Activated CD4-positive, alpha-beta T cell treated with anti-CD3 and anti-CD28 coated beads, Interleukin-2, Interleukin-4, amounts not matched to agents 100 ng/mL and 50 ng/mL, durations not matched to agents 16 hours and 8 hours (primary cell): ENCODE data around the gene NFKBIE.
A peak's percentile ranks its signal among the peaks of the same experiment; 100 is the strongest.

Experiments used
- DNase-seq: peaks from one replicate; pipeline ENCODE4 v3.0.0-alpha.2; 2020; ENCODE audit warnings: low spot score

The NFKBIE gene

GRCh38 chr6:44225579-44226325 is 39.6 kb downstream of the NFKBIE start:
- DNase-seq: no peak

- no peak for DNase-seq
These were observed 40.4 kb downstream of the NFKBIE start for GRCh38 chr6:44224965-44225305.

GRCh38 chr6:44224029-44224964 is 41.1 kb downstream of the NFKBIE start:
- peak; percentile 30 for DNase-seq

- peak; percentile 85 for DNase-seq
These were observed 41.9 kb downstream of the NFKBIE start, which contains the start of gene SLC29A1 for GRCh38 chr6:44223319-44224028. SLC29A1 (plus strand) TSS chr6:44223595; CDS start chr6:44227314, 3,719 bp downstream.

GRCh38 chr6:44222486-44223318 is 42.6 kb downstream of the NFKBIE start:
- DNase-seq: no peak

- DNase-seq: no peak
These were observed 43.4 kb downstream of the NFKBIE start for GRCh38 chr6:44221961-44222335.

GRCh38 chr6:44221291-44221960 is 43.9 kb downstream of the NFKBIE start:
- DNase-seq: peak; percentile 79

- no peak for DNase-seq
These were observed 44.4 kb downstream of the NFKBIE start for GRCh38 chr6:44220913-44221290.

GRCh38 chr6:44219815-44220784 is 45.3 kb downstream of the NFKBIE start:
- no peak for DNase-seq

GRCh38 chr6:44219053-44219814 is 46.1 kb downstream of the NFKBIE start:
- DNase-seq: no peak

GRCh38 chr6:44217332-44218143 is 47.8 kb downstream of the NFKBIE start:
- no peak for DNase-seq

GRCh38 chr6:44216677-44217331 is 48.5 kb downstream of the NFKBIE start, which contains the start of gene MYMX:
MYMX (plus strand) TSS chr6:44216926; CDS start chr6:44217472, 546 bp downstream.
- no peak for DNase-seq

GRCh38 chr6:44214307-44214706 is 51.0 kb downstream of the NFKBIE start:
- no peak for DNase-seq

- no peak for DNase-seq
These were observed 54.1 kb downstream of the NFKBIE start for GRCh38 chr6:44211284-44211683.
